Transverse colon (tissue), 4 donors: ENCODE data around the gene ZFPM1.

Source experiments
- EP300 ChIP-seq: sonication (generic); formaldehyde crosslinking; IDR thresholded peaks from one replicate; pipeline ENCODE4 v1.6.1; 2017; ENCODE audit warnings: antibody characterized with exemption, low read depth
- POLR2A ChIP-seq: fragments of 450-650 bp; IDR thresholded peaks from one replicate; pipeline ENCODE4 v1.6.1; 2016; ENCODE audit warnings: antibody characterized with exemption, mild to moderate bottlenecking, moderate library complexity
- POLR2AphosphoS5 ChIP-seq, 3 donors: sonication (generic); formaldehyde crosslinking; IDR thresholded peaks; one replicate each; pipeline ENCODE4 v1.6.1; 2016; ENCODE audit warnings: antibody characterized with exemption in 3 of 3
- TF ChIP-seq, protein P1 (sequence below), 5 experiments: fragments of 200-600 bp in 3 of 5; fragments of 450-650 bp in 2 of 5; sonication (generic) in 3 of 5; IDR thresholded peaks; 1 replicate in 2 of 5; 2 replicates in 3 of 5; pipeline ENCODE4 v1.5.1; 2016 to 2017; ENCODE audit warnings: antibody characterized with exemption in 5 of 5, inconsistent platforms in 3 of 5, mild to moderate bottlenecking in 2 of 5, moderate library complexity in 1 of 5

GRCh38 chr16:88539652-88540345 is 86.7 kb downstream of the ZFPM1 start:
- TF ChIP-seq, protein P1, sequence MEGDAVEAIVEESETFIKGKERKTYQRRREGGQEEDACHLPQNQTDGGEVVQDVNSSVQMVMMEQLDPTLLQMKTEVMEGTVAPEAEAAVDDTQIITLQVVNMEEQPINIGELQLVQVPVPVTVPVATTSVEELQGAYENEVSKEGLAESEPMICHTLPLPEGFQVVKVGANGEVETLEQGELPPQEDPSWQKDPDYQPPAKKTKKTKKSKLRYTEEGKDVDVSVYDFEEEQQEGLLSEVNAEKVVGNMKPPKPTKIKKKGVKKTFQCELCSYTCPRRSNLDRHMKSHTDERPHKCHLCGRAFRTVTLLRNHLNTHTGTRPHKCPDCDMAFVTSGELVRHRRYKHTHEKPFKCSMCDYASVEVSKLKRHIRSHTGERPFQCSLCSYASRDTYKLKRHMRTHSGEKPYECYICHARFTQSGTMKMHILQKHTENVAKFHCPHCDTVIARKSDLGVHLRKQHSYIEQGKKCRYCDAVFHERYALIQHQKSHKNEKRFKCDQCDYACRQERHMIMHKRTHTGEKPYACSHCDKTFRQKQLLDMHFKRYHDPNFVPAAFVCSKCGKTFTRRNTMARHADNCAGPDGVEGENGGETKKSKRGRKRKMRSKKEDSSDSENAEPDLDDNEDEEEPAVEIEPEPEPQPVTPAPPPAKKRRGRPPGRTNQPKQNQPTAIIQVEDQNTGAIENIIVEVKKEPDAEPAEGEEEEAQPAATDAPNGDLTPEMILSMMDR (IDR thresholded peaks at IDR 0.05): no peak
- TF ChIP-seq POLR2AphosphoS5 (IDR thresholded peaks at IDR 0.05) (no peak), POLR2A (no peak), EP300 (no peak)
